ENCODE data around the gene YAF2.

- TF ChIP-seq, protein P1, sequence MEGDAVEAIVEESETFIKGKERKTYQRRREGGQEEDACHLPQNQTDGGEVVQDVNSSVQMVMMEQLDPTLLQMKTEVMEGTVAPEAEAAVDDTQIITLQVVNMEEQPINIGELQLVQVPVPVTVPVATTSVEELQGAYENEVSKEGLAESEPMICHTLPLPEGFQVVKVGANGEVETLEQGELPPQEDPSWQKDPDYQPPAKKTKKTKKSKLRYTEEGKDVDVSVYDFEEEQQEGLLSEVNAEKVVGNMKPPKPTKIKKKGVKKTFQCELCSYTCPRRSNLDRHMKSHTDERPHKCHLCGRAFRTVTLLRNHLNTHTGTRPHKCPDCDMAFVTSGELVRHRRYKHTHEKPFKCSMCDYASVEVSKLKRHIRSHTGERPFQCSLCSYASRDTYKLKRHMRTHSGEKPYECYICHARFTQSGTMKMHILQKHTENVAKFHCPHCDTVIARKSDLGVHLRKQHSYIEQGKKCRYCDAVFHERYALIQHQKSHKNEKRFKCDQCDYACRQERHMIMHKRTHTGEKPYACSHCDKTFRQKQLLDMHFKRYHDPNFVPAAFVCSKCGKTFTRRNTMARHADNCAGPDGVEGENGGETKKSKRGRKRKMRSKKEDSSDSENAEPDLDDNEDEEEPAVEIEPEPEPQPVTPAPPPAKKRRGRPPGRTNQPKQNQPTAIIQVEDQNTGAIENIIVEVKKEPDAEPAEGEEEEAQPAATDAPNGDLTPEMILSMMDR (IDR thresholded peaks at IDR 0.05) = no peak
- no peak for TF ChIP-seq EZH2 (IDR thresholded peaks at IDR 0.05; ENCODE audit: borderline replicate concordance, insufficient read depth, low read depth, low read length, poor library complexity, severe bottlenecking)
Observed at GRCh38 chr12:42273706-42274105, 35.7 kb upstream of the YAF2 start.
